Measurements from ENCODE around the gene DPF3.

The DPF3 gene

DNA sequence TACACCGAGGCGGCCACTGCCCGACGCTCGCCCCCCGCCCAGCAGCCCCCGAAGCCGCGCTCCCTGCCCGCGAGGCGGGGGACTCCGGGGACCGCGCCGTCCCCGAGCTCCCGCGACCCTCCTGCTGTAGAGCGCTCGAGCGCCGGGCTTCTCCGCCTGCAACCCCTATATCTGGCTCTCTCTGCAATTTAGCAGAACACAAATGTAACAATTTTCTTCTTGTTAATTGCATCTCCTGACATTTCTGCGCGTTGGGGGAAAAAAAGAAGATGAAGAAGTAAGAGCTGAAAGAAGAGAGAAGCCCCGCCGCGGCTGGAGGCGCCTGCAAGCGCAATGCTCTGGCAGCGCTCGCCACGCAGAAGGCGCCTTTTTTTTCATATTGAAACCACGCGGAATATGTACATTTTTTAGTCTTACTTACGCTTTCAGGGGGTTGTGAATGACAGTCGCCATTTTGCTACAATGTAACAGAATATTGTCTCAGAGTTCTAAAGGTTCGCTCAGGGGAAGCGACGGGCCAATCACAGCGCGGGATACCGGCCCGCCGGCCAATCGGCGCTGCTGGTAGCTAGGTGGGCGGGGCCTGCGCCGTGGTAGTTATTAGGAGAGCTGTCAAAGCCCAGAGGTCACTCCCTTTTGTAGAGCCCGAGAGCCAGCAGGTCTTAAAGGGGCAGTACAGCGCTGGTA lies at the start of gene DPF3:
Gene DPF3, minus strand, starts transcription at position 466 of the 687 bp plus-strand sequence. Its CDS starts 13 bp downstream, at position 453.
- DNase-seq: peak; percentile 96

DNA sequence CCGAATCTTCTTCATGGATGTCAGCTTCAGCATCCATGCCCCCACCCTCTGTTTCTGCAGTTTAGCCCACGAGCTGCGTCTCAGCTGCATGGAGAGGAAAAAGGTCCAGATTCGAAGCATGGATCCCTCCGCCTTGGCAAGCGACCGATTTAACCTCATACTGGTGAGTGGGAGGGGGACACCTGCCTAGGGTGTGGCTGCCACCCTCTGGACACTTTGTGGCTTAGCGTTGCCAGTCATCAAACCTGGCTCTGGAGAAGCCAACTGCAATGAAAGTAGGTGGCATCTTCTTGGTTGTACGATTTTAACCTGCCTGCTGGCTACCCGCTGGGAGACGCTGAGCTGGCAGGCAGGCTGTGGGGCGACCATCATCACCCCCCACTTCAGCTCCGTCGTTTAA lies 49.0 kb upstream of the DPF3 start:
- DNase-seq: no peak

DNA sequence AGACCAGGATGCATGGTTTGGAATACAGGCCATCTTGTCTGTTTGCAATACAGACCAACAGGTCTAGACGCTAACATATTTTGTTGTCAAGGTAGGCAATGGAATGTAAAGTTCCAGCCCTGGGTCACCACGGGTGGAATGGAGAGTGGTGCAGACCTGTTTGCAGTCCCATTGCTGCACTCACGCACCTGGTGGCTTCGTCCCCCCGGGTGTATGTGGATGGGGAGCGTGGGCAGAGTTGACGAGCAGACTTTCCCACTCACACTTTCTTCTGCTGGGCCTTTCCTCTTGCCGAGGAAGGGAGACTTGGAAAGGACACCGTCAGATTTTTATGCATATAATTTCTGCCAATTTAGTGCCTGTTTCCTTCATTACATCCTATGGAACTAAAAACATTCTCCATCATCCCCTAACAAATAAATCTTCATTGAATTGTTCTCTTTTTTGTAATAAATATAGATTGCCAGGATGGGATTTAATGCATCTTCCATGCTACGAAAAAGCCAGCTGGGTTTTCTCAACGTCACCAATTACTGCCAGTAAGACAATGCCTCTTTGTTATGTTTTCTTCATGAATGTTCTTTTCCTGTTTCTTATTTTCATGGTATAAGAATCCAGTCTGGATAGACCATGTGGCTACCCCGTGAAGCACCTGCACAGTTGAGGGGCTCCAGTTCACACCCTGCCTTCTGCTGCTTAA lies 47.5 kb upstream of the DPF3 start:
- no peak for DNase-seq

DNA sequence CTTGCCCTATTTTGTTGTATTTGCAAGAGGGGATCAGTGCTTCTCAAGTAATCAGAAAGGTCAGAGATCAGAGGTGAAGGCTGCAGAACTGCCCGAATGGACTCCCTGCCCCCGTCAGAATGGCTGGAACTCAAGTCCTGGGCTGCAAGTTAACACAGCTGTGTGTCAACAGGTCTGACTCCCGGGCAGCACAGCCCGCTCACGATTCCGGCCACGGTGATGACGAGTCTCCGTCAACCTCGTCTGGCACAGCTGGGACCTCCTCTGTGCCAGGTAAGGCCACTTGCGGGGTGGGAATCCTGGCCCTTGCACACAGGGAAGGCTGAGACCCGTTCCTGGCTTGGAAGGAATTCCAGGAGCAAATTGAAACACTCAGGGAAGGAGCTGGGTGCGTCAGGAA lies 45.7 kb upstream of the DPF3 start:
- DNase-seq: no peak

DNA sequence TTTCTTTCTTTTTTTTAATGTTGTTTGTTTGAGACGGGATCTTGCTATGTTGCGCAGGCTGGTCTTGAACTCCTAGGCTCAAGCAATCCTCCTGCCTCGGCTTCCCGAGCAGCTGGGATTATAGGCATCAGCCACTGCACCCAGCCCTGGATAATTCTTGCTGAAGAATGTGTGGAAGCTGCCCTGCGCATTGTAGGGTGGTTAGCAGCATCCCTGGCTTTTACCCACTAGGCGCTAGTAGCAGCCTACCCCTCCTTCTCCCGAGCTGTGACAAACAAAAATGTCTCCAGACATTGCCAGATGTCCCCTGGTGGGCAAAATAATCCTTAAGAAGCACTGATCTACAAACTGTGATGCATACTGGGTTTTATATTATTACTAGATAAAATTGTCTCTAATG lies 39.0 kb upstream of the DPF3 start:
- DNase-seq: no peak

DNA sequence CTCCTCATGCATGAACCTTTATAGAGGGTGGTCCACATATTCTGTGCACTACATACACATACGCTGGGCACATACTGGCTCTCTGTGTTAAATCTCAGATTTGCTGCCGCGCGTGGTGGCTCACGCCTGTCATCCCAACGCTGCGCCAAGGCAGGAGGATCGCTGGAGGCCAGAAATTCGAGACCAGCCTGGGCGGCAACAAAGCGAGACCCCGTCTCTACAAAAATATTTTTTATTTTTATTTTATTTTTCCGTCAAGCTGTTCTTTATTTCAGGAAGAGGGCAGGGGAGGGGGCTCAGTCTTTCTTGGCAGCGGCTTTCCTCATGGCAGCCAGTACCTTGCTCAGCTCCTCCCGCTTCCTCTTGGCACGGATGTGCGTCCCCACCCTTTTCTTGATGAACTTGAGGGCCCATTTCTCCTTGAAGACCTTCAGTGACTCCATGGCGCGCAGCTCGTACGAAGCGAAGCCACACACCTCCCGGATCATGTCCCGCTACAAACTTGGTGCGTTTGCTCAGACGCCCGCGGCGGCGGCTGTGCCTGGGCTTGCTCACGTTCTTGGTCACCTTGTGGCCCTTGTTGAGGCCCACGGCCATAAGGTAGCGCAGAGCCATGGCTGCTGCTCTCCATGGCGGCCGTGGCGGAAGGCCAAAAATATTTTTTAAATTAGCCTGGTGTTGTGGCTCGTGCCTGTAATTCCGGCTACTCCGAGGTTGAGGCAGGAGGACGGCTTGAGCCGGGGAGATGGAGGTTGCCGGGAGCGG lies 35.6 kb upstream of the DPF3 start:
- no peak for DNase-seq

DNA sequence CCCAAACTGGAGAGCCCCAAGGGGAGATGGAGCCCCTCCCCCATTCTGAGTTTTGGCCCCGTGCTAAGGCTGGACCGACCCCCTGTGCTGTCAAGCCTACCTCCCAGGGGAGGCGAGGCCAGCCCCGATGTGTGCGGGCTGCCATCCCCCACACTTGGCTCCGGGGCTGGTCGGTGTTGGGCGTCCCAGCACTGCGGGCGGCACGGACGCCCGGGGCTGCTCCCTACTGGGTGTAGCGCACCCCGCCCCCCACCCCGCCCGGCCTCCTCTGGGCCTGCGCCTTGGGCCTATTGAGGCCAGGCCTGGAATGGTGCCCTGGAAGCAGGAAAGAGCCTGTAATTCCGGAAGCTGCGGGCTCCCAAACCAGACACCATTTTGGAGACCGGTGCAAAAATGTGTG lies 35.0 kb upstream of the DPF3 start:
- DNase-seq: no peak

DNA sequence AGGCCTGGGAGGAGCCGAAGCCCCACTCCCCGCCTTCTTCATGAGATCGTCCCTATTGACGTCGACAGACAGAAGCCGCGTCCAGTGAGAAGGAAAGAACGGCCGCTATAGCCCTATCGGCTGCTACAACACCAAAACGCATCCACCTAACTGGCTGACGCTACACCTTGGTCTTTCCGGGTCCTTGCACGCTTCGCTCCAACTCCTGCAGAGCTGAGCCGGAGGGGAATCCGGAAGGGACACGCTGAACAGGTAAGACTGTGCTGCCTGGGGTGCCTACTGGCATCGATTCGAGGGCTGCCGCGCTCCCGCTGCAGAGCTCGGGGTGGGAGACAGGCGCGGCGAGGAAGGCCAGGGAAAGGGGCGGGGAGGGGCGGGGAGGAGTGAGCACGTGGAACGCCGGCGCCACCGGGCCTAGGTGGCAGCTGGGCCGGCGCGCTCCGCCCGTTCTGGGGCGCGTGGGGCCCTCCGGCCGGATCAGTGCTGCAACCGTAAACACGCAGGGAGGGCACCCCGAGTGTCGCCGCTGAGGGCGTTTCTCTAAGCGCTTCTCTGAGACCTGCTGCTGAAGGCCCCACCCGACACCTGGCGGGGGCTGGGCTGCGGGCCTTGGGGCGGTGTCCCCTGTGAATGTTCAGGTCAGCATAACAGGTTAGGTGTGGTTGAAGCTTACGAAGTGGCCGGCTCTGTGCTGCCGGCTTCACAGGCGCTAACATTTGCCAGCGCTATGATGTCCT lies 32.6 kb upstream of the DPF3 start, which contains the start of gene DCAF4:
Gene DCAF4, plus strand, starts transcription at position 173 of the 737 bp plus-strand sequence. CDS start 11,515 bp downstream, outside the sequence.
- DNase-seq: peak; percentile 98

DNA sequence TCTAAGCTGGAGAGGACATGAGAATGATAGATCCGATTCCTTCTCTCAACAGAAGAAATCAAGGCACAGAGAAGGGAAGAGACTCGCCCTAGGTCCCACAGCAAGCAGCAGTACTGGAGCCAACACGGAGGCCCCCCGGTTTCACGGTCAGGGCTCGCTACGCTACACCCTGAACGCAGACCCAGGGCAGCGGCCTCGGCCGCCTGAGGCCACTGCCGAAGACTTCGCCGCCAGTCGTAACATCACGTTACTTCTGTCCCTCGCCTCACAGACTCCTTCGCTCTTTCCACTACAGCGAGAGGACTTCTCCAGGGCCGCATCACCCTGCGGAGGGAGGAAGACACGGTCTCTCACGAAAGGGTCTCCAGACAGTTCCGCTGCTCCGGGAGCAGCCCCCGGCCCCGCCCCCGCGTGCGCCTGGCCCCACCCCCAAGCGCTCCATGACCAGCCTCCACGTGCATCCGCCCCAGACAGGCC lies 32.0 kb upstream of the DPF3 start:
- DNase-seq: no peak

DNA sequence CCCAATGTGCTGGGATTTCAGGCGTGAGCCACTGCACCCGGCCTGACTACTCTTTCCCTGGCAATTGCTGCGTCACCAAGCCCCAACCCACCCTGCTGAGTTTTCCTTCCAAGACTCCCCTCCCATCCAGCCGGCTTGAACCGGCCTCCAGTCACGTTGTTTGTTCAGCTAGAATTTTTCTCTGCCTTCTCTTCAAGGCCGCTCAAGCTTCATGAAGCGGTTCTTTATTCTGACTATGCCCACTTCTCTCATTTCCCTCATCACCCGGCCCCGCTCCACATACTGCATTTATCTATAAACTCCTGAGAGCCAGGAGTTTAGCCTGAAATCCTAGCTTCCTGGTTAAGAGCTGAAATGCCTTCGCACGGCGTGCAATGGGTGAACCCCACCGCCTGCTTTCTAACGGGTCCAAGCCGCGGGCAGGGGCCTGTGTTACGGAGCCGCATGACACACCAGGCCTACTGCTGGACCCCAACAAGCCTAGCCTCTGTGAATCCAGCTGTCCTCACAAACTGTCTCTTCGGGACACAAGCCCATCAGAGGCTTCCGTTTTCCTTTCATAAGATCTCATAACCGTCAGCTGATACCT lies 31.4 kb upstream of the DPF3 start:
- DNase-seq: no peak

DNA sequence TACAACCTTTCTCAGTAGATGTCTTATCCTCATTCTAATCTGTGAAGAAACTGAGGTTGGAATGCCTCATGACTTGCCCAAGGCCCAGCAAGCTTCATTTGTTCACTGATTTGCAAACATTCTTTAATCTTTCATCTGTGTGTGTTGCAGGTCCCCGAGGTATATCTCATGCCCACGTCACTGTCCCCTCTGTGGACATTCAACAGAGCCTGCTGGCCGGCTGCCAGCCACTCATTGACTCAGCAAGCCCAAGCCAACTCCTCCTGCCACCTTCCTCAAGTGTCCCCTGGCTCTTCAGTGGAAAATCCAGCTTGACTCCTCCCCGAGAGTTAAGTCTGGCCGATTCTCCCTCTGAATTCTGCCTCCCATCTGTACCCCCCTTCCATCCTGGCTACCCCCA lies 30.4 kb upstream of the DPF3 start:
- no peak for DNase-seq

DNA sequence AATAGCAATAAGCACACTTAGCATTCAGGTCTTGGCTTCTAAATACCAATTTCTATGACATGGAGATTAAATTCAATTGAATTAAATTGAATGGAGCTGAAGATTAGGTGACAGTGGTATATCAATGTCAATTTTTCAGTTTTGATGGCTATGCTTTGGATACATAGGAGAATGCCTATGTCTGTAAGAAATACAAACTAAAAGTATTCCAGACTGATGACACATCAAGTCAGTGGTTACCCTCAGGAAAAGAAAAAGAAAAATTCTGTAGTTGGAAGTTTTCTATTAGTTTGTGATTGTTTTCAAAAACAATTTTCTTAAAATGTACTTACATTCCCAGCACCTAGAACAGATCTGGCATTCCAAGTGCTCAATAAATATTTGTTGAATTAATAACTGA lies 27.5 kb upstream of the DPF3 start:
- no peak for DNase-seq

DNA sequence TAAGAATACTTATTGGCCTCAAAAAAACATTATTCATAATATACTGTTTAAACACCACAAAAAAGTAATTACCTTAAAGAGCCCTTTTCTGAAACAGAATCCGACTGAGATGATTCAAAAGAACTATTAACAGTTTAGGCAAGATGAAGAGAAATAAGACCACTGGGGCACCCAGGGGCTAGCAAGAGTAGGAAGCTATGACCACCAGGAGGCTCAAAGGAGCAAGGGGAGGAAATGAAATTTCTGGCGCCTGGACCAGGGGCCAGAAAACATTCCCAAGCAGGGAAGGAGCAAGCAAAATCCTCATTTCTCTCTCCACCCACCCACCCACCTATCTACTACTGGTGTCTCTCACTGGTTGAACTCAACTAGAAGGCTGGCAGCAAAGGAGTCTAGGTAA lies 26.1 kb upstream of the DPF3 start:
- DNase-seq: no peak

DNA sequence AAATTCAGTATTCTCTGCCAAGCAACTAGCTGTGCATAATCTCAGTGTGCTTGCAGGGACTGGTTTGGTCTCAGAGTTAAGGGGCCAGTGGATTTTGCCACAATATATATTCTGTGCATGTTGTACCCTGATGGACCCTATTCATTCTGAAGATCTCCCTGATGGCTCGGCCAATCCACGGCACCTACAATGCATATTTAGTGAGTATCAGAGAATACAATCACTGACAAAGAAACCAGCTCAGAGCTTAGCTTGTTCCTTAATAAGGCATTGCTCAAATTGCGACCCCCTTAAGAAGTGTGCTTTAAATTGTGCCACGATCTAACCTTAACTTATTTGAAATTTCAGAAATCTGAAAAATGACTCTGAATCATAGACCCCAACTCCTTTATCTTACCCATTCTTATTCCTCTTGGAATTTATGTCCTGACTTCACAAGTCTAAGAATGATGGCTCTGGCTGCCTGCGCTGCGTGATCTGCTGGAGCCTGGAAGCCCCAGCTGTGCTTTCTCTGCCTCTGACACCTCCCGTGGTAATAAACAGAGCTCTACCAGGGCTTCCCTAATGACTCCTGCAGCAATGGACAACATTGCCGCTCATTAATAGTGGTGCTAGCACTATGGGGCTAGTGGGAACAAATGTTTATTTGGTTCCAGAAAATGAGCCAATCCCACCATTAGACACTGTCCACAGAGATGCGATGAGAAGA lies 23.3 kb upstream of the DPF3 start:
- DNase-seq: no peak

DNA sequence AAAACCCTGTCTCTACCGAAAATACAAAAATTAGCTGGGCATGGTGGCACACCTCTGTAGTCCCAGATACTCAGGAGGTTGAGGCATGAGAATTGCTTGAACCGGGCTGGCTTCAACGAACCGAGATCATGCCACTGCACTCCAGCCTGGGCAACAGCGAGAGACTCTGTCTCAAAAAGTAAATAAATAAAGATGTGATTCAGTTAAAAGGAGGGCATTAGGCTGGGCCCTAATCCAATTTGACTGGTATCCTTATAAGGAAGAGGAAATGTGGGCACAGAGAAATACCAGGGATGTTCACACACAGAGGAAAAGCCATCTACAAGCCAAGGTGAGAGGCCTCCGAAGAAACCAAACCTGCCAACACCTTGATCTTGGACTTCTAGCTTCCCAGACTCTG lies 22.3 kb upstream of the DPF3 start:
- no peak for DNase-seq

DNA sequence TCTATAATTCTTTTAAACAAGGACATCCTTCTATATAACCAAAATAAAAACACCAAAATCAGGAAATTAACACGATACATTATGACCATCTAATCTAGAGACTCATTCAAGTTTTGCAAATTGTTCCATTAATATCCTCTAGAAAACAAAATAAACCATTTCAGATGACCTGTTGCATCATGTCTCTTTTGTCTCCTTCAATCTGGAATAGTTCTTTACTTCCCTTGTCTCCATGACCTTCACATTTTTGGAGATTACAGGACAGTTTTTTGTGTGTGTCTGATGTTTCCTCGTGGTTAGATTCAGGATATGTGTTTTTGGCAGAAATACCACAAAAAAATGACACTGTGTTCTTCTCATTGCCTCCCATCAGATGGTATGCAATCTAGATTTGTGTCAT lies 19.9 kb upstream of the DPF3 start:
- no peak for DNase-seq

DNA sequence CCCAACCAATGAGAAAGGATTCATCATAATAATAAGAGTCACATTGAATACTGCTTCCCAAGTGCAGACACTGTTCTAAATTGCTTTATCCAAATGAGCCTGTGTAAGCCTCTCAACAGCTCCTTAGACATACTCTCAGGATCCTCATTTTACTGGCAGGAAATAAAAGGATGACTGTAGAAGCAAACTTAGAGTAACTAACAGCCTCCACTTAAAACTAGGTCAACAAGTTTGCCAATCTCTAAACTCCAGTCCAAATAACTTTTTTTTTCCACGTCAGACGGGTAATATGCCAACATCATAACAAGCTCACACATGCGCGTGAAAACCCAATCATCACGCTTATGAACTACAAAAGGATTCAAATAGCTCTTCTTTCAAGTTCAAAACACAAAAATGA lies 15.3 kb upstream of the DPF3 start:
- DNase-seq: no peak

DNA sequence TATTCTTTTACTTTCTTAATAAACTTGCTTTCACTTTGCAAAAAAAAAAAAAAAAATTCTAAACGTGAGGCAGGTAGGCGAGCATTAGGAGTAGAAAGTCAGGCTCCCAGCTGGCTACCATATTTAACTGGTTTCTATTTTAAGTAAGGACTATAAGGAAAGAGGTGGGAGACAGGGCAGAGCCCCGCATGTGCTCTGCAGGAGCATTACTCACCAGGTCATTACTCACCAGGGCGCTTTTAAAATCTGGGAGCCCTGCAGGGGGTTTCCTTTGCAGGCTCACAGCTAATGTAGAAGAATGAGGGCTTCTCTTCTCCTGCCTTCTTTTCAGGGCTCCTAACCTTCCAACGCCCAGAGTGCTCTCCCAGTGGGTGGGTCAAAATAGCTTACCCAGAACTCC lies 14.0 kb upstream of the DPF3 start:
- DNase-seq: no peak

DNA sequence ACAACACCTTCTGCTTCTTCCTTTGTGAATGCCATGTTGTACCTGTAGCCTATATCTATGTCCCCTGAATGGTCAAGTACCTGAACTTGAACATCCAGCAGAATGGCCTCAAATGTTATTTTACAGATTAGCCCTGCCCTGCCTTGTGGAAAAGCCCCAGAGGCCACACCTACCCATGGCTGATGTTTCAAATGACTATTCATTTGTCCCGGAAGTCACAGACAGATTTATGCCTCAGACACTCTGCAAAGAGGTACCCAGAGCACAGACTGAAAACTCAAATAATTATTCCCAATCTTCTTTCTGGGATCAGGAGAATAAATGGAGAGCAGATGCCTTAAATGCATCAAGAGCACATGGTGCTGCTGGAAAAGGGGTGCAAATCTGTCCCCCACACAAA lies 13.0 kb upstream of the DPF3 start:
- no peak for DNase-seq

DNA sequence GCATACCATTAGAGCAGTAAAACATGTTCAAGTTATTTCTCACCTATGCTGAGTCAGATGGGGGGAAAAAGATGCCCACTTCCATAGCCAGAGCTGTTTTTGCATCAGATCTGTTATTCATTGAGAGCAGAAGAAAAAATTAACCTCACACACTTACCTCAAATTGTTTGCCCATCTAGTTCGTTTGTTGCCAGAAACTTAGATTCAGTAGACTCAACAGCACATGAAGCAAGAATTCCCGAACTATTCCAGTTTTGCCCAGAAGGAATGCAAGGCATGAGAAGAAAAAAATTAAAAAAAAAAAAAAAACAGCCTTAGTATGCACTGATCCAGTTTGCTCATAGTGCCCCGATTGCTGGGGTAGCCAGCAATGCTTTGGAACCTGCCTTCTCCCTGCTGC lies 12.4 kb upstream of the DPF3 start:
- DNase-seq: no peak

DNA sequence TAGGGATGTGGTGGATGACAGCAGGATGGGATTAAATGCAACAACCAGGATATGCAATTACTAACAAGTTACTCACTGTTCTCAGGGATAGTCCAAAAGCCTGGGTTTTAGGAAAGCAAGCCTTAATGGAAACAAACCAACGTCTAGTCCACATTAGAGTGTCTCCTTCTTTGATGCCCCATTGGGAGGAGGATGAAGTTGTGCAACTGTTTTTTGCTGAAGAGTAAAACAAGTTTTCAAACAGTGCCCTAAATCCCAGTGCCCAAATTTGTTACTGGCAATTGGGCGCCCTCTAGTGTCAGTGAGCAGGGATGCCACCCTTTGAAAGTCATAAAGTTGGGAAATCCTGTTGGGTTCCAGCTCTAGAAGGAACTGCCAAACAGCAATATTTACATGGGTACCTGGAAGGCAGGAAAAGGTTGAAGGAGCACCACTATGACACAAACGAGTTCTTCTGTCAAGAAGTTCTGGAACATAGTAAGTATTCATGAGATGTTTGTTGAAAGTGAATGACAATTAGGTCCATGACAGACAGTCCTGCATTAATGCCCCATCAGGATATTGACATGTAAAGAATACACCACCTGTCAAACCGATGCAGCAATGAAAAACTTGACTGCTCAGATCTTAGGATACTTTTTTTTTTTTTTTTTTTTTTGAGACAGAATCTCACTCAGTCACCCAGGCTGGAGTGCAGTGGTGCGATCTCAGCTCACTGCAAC lies 11.1 kb upstream of the DPF3 start:
- peak; percentile 68 for DNase-seq
